ENCODE data around the gene C1RL.

C1RL gene

GRCh38 chr12:7154042-7154441, 45.0 kb upstream of the C1RL start:
- Histone ChIP-seq H3K27me3 (no peaks in the 10 kb centered on the region), H3K36me3 (no peaks in the 10 kb centered on the region)
- DNase-seq = no peak

DNA sequence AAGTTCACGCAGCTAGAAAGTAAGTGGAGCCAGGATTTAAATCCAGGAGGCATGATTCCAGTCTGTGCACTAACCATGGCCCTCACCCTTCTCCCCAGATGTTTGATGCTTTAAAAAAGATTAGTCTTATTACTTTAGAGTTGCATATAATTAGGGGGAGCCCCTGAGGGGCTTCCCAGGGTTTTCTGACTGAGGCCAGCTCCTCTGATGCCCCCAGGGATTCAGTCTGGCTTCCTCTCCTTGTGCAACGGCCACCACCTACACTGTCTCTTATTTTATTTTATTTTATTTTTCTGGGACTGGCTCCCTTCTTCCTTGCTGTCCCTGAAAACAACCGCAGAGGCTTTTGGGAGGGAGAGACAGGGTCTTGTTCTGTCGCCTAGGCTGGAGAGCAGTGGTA, 43.8 kb upstream of the C1RL start:
- no peak for DNase-seq
- no peaks in the 10 kb centered on the region for H3K27me3 ChIP-seq
- H3K4me3 ChIP-seq (ENCODE audit: low read depth, low read length) = no peak overlapping the region
- TF ChIP-seq CTCF (IDR thresholded peaks at IDR 0.05; ENCODE audit: low read depth, low read length) = no peak
- peaks cover 13% of the 10 kb centered on the region for H3K4me1 ChIP-seq
- no peaks in the 10 kb centered on the region for H3K9me3 ChIP-seq
- H3K36me3 ChIP-seq = no peaks in the 10 kb centered on the region

More at GRCh38 chr12:7154042-7154441, 45.0 kb upstream of the C1RL start:
- Histone ChIP-seq H3K9me3 (no peaks in the 10 kb centered on the region), H3K4me3 (ENCODE audit: low read depth, low read length) (no peak overlapping the region), H3K4me1 (peaks cover 13% of the 10 kb centered on the region)
- no peak for TF ChIP-seq CTCF (IDR thresholded peaks at IDR 0.05; ENCODE audit: low read depth, low read length)

DNA sequence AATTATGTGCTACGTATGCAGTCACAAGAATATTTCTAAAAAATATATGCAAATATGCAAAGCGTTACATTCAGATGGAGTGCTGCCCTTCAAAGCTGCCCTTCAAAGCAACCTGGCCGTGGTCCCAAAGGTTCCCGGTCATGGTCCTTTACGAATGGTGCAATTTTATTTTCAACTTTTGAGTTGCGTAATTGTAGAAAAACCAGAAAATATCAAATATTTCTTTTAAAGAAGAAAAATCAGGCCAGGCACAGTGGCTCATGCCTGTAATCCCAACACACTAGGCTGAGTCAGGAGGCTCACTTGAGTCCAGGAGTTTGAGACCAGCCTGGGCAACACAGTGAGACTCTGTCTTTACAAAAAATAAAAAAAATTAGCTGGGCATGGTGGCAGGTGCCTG, 42.5 kb upstream of the C1RL start:
- Histone ChIP-seq H3K27me3 (no peaks in the 10 kb centered on the region), H3K4me1 (peaks cover 17% of the 10 kb centered on the region), H3K9me3 (no peaks in the 10 kb centered on the region), H3K4me3 (ENCODE audit: low read depth, low read length) (no peak overlapping the region), H3K36me3 (no peaks in the 10 kb centered on the region)
- DNase-seq = no peak
- no peak for TF ChIP-seq CTCF (IDR thresholded peaks at IDR 0.05; ENCODE audit: low read depth, low read length)

DNA sequence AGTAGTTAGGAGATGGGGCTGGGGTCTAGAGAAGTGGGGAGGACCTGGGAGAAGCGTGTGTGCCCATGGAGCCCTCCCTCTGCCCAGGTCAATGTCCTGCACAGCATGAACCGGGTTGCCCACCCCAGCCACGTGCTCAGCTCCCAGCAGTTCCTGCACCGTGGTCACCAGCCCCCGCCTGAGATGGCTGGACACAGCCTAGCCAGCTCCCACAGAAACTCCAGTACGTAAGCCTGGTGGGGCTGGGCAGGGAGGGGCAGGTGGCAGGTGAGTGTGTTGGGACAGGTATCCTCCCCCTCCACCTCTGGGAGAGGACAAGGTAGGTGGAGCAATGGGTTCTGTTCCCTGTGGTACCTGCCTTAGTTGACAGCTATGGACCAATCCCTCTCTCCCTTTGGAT, 41.8 kb upstream of the C1RL start:
- Histone ChIP-seq H3K27me3 (no peaks in the 10 kb centered on the region), H3K4me3 (ENCODE audit: low read depth, low read length) (no peak overlapping the region), H3K36me3 (no peaks in the 10 kb centered on the region), H3K4me1 (peaks cover 15% of the 10 kb centered on the region), H3K9me3 (no peaks in the 10 kb centered on the region)
- DNase-seq = no peak
- TF ChIP-seq CTCF (IDR thresholded peaks at IDR 0.05; ENCODE audit: low read depth, low read length) = no peak

GRCh38 chr12:7150356-7150755, 41.3 kb upstream of the C1RL start:
- Histone ChIP-seq H3K9me3 (no peaks in the 10 kb centered on the region), H3K27me3 (no peaks in the 10 kb centered on the region), H3K4me1 (peaks cover 10% of the 10 kb centered on the region), H3K4me3 (ENCODE audit: low read depth, low read length) (no peak overlapping the region), H3K36me3 (no peaks in the 10 kb centered on the region)
- TF ChIP-seq CTCF (IDR thresholded peaks at IDR 0.05; ENCODE audit: low read depth, low read length) = no peak
- no peak for DNase-seq

DNA sequence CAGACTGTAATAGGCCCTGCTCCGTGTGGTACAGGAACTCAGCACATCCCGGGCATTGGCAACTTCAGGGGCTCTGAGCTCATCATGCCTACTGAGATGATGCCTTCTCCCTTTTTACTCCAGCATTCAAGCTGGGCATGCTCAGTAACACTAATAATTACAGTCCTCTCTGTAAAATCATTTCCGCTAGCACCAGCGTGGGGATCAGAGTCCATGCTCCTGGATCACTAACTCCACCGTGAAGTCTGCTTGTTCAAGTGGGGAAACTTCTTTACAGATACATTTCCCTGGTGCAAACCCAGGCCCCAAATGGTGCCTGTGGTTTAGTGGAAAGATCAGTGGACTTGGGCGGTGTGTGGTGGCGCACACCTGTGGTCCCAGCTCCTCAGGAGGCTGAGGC, 37.9 kb upstream of the C1RL start:
- TF ChIP-seq CTCF (IDR thresholded peaks at IDR 0.05; ENCODE audit: low read depth, low read length) = no peak
- Histone ChIP-seq H3K36me3 (no peaks in the 10 kb centered on the region), H3K9me3 (no peaks in the 10 kb centered on the region), H3K27me3 (no peaks in the 10 kb centered on the region), H3K4me3 (ENCODE audit: low read depth, low read length) (no peak overlapping the region), H3K4me1 (peaks cover 5% of the 10 kb centered on the region)
- no peak for DNase-seq
